8988T (cell line): ENCODE measurements around the gene VAPA.

ENCODE experiments used
- DNase-seq: peaks from one replicate; pipeline ENCODE4 v3.0.0; 2011

The VAPA gene

GRCh38 chr18:10008006-10008647, 94.3 kb downstream of the VAPA start:
- DNase-seq: no peak
